Mucosa of gallbladder (tissue), 1 donor: Measurements from ENCODE around the gene A2M. TPM values are rescaled to one million over a fixed set of nuclear protein-coding genes. Genes with fewer than 3 reads are reported as not detected.

Experiments used
- DNase-seq: peaks from one replicate; pipeline ENCODE4 v3.0.0-alpha.2; 2020; ENCODE audit warnings: low spot score
- total RNA-seq: library from RNA; stranded (reverse); gene quantifications from one replicate; pipeline ENCODE4 v1.2.1, GENCODE V29; 2021
- donor health status: DM: no; HTN: no; CAD: no.

A2M gene
- total RNA-seq, 1 donor from 2014 or later, result 550 TPM

- no peak for DNase-seq
Measured at GRCh38 chr12:9122091-9122609, 6.4 kb upstream of the A2M start.

- no peak for DNase-seq
Measured at GRCh38 chr12:9120487-9121184, 4.9 kb upstream of the A2M start.

DNA sequence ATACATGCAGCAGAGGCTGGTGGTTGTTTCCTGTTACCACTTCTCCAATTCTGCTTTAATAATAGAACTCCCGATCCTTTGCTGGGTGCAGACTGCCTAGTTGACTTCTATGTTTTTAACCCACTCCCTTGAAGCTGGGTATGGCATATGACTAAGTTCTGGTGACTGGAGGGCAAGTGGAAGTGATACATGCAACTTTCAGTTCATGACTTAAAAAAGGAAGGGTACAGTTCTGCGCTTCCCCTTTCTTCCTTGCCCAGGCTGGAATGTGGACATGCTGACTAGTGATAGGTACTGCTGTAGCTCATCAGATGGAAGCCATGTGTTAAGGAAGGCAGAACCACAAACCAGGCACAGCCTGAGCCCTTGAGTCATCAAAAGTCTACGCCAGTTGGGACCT is 2.4 kb upstream of the A2M start:
- DNase-seq, result peak; percentile 34

DNA sequence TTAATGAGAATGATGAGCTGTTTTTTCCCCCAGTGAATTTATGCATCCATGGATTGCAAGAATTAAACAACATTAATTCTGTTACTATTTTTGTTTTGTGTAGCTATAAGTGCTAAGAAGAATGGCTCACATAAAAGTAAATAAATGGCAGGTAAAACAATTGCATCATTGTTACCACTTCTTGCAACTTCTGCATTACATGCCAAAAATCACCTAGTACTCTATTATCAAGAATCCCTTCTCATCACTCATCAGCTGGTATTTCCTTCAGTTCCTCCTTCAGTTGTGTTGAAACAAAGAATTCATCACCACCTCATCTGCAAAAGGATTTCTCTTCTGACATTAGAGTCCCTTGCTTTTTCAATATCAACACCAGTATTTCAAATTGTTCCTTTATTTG is 773 bp downstream of the A2M start:
- no peak for DNase-seq

GRCh38 chr12:9113987-9114309 is 1.8 kb downstream of the A2M start:
- DNase-seq, result no peak

- DNase-seq, result no peak
Measured at GRCh38 chr12:9113296-9113986, 2.3 kb downstream of the A2M start.

GRCh38 chr12:9112076-9112853 is 3.5 kb downstream of the A2M start:
- DNase-seq, result no peak

DNA sequence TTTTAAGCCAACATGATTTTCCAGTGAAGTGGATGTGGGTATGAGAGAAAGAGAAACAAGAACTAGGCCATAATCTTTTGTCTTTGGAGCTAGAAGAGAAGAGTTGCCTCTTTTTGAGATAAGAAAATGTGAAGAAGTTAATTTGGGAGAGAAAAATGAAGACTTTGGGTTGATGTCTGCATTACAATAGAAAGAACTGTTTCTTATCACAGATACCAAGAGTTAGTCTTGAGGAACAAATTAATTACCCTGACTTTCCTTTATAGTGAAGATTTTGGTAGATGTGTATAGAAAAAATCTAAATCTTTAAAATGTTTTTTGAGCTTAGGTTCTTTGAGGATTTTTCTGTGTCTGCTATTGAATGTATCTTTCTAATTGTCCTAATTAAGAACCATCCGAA is 4.2 kb downstream of the A2M start:
- no peak for DNase-seq

GRCh38 chr12:9109737-9110491 is 5.8 kb downstream of the A2M start:
- DNase-seq, result no peak

- DNase-seq, result no peak
Measured at GRCh38 chr12:9109213-9109522, 6.6 kb downstream of the A2M start.

- DNase-seq, result no peak
Measured at GRCh38 chr12:9108504-9109212, 7.1 kb downstream of the A2M start.

GRCh38 chr12:9107542-9107873 is 8.2 kb downstream of the A2M start:
- no peak for DNase-seq

DNA sequence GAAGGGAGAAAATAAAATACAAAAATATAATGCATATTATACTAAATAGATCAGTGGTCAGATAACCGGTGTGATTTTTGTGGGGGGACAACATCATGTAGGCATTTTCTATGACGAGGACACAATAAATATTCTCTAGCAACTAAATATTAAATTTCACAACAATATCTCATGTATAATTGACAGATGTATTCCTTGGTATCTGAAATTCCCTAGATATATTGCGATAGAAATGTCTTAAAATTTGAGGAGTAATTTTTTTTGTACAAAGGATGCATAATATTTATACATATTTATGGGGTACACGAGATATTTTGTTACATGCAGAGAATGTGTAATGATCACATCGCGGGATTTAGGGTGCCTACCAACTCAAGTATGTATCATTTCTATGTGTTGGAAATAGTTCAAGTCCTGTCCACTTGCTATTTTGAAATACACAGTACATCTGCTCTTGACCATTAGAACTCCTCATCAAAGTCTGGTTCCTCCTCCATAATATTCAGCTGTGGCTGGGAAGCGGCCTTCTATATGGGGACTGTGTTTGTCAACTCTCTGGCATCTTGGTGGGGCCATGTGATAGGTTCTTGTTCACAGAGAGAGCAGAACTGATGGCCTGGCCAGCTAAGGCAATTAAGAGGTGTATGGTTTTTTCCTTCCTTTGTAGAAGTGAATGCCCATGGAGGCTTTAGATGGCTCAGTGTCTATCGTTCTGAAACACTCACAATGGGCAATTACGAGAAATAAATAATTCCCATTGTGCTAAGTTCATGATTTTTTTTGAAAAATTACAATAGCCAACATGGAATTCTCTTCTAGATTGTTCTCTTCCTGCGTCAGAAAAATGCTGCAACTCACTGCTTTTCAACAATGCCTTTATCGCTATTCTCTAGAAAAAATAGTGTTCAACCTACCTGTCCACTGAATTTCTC is 8.8 kb downstream of the A2M start:
- DNase-seq, result no peak

- no peak for DNase-seq
Measured at GRCh38 chr12:9106067-9106466, 9.7 kb downstream of the A2M start.

DNA sequence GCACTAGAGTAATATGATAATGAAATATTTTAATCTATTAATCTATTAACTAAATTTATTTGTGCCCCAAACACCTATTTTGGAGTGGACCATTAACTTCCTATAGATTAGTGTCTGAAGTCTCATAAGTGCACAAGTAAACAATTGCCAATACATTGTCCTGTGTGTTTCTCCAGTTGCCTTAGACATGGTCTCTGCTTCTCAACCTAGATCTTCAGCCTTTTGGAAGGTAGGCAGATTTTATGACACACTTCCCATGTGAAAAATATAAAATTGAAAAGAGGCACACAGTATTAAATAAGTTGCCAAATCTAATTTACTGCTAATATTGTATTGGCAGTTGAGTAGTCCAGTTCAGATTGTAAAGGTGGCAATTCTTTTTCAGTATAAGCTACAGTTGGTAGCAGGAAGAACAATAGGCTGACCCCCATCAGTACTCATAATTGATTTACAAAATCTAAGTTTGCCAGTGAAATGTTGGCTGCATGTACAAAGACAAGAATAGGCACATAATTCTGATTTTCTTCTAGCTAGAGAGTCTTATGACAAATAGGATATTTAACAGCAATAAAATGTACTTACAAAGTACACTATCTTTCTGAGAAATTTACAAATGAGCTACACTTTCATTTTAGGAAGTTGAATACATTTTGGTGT is 10.8 kb downstream of the A2M start:
- no peak for DNase-seq

GRCh38 chr12:9104087-9104486 is 11.6 kb downstream of the A2M start:
- DNase-seq, result no peak

GRCh38 chr12:9103050-9103849 is 12.5 kb downstream of the A2M start:
- DNase-seq, result no peak

DNA sequence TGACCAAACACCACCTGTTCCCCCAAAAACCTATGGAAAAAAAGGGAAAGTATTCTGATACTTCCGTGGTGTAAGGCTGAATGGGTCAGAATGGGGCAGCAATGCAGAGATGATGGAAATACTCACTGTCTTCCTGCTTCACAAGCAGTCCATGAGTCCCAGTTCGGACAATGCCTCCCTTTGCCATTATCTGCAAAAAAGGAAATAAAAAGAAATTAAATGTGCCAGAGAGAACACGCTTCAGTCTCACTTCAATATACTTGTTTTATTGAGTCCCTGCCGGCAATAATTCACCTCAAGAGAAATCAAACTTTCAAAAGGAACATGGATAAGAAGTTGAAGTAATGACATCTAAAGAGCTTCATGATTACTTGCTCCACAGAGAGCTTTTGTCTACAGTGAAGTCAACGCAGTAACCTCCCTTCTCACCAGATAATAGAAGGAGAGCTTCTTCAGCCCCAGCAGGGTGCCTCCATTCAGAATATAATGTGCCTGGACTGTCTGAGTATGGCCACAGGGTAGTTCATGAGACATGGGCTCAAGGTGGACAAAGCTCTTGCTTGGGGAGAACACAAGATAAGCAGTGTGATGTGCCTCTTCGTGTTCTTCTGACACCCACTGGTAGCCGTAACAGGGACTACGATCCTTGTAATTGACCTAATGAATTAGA is 14.6 kb downstream of the A2M start:
- no peak for DNase-seq
